HepG2 (cell line): ENCODE results near the gene RALY. TPM values are rescaled to one million over a fixed set of nuclear protein-coding genes. Genes with fewer than 3 reads are reported as not detected.
A peak's percentile ranks its signal among the peaks of the same experiment; 100 is the strongest.

Experiments used
- ARID3A ChIP-seq: IDR thresholded peaks from 2 replicates; pipeline ENCODE4 v1.6.1; 2012; ENCODE audit warnings: low read depth, low read length, improper control_type of control experiment
- HMGXB4 ChIP-seq, 2 experiments: sonication (generic) in 1 of 2; formaldehyde crosslinking in 1 of 2; IDR thresholded peaks; 2 replicates each; pipeline versions ENCODE4 v1.4.0 to v1.6.1; 2018 to 2020; ENCODE audit warnings: missing genetic modification reagents in 2 of 2, borderline replicate concordance in 1 of 2, low read depth in 1 of 2, mild to moderate bottlenecking in 1 of 2, missing biosample characterization in 1 of 2
- KLF16 ChIP-seq, 2 experiments: sonication (generic) in 1 of 2; formaldehyde crosslinking in 1 of 2; IDR thresholded peaks; 2 replicates each; pipeline versions ENCODE4 v1.6.1 to v1.8.0; 2016 to 2023; ENCODE audit warnings: missing genetic modification reagents in 2 of 2, missing compliant biosample characterization in 1 of 2
- NCOA2 ChIP-seq: sonication (generic); formaldehyde crosslinking; IDR thresholded peaks from 2 replicates; pipeline ENCODE4 v1.8.0; 2022; ENCODE audit warnings: inconsistent platforms
- NONO ChIP-seq, 2 experiments: fragments of 450-650 bp in 1 of 2; sonication (generic) in 1 of 2; formaldehyde crosslinking in 1 of 2; IDR thresholded peaks in 1 of 2; conservative IDR thresholded peaks in 1 of 2; 2 replicates each; pipeline versions ENCODE4 v1.6.1 to v1.8.0; 2017 to 2022; ENCODE audit warnings: mild to moderate bottlenecking in 1 of 2, missing genetic modification reagents in 1 of 2, moderate library complexity in 1 of 2
- NR1H2 ChIP-seq: sonication (generic); formaldehyde crosslinking; IDR thresholded peaks from 2 replicates; pipeline ENCODE4 v1.8.1; 2022; ENCODE audit warnings: low read depth, missing genetic modification reagents, borderline replicate concordance
- RORA ChIP-seq: sonication (generic); formaldehyde crosslinking; IDR thresholded peaks from 2 replicates; pipeline ENCODE4 v1.5.0; 2020; ENCODE audit warnings: mild to moderate bottlenecking, missing genetic modification reagents, moderate library complexity
- RXRB ChIP-seq: IDR thresholded peaks from 2 replicates; pipeline ENCODE4 v1.6.1; 2016; ENCODE audit warnings: borderline replicate concordance, missing genetic modification reagents, missing compliant biosample characterization
- STAG1 ChIP-seq: sonication (generic); formaldehyde crosslinking; IDR thresholded peaks from 2 replicates; pipeline ENCODE4 v1.4.0; 2020; ENCODE audit warnings: missing genetic modification reagents
- TSC22D2 ChIP-seq: sonication (generic); formaldehyde crosslinking; IDR thresholded peaks from 2 replicates; pipeline ENCODE4 v1.5.1; 2020; ENCODE audit warnings: missing genetic modification reagents, mild to moderate bottlenecking, borderline replicate concordance
- YY1 ChIP-seq: IDR thresholded peaks from 2 replicates; pipeline ENCODE4 v1.6.1; 2011; ENCODE audit warnings: low read length, low read depth, moderate library complexity, mild to moderate bottlenecking; ENCODE audit not compliant: insufficient read depth, insufficient replicate concordance
- ZBTB1 ChIP-seq: sonication (generic); formaldehyde crosslinking; IDR thresholded peaks from 2 replicates; pipeline ENCODE4 v1.4.0; 2020; ENCODE audit warnings: missing genetic modification reagents, borderline replicate concordance
- ZBTB37 ChIP-seq: sonication (generic); formaldehyde crosslinking; IDR thresholded peaks from 2 replicates; pipeline ENCODE4 v1.4.0; 2020; ENCODE audit warnings: mild to moderate bottlenecking, missing genetic modification reagents
- ZKSCAN5 ChIP-seq: sonication (generic); formaldehyde crosslinking; IDR thresholded peaks from 2 replicates; pipeline ENCODE4 v1.5.1; 2020; ENCODE audit warnings: mild to moderate bottlenecking, missing genetic modification reagents
- ZNF652 ChIP-seq: IDR thresholded peaks from 2 replicates; pipeline ENCODE4 v1.6.1; 2016; ENCODE audit warnings: low read depth, borderline replicate concordance
- ZNF703 ChIP-seq: sonication (generic); formaldehyde crosslinking; IDR thresholded peaks from 2 replicates; pipeline ENCODE4 v1.5.1; 2020; ENCODE audit warnings: missing genetic modification reagents, mild to moderate bottlenecking, moderate library complexity, borderline replicate concordance
- polyA plus RNA-seq, 8 experiments: library from polyadenylated mRNA; depleted of rRNA in 3 of 8; stranded (reverse) in 7 of 8; unstranded in 1 of 8; fragments of >200 nt; fragmentation: Illumina TruSeq in 4 of 8; extraction: Trizol in 4 of 8; gene quantifications; 2 replicates each; pipeline versions ENCODE4 v1.2.1 to v1.2.3, GENCODE V29; 2011 to 2016; ENCODE audit warnings: low read depth in 4 of 8, missing spikeins in 1 of 8, mixed read lengths in 1 of 8; ENCODE audit not compliant: insufficient read depth in 1 of 8
- total RNA-seq, 5 experiments: library from RNA; depleted of rRNA; stranded (reverse); fragments of >200 nt; fragmentation: Illumina TruSeq; extraction: Trizol; gene quantifications; 2 replicates each; pipeline ENCODE4 v1.2.3, GENCODE V29; 2016; ENCODE audit warnings: low read depth in 1 of 5
- TF ChIP-seq, protein P1 (sequence below): sonication (generic); formaldehyde crosslinking; IDR thresholded peaks from 2 replicates; pipeline ENCODE4 v1.4.0; 2020; ENCODE audit warnings: missing genetic modification reagents, borderline replicate concordance

Gene RALY
- total and polyA plus RNA-seq, 2 of the 13 experiments (the other 11 are each of a cell fraction or from before 2014, with no cell fraction given), result 178 to 186 TPM

- peak; percentile 81 for TF ChIP-seq STAG1
- TF ChIP-seq ZNF703 (CRISPR knock-in tag), result no peak
- TF ChIP-seq NONO (IDR thresholded peaks at IDR 0.05), result no peak
- no peak for TF ChIP-seq NONO (CRISPR knock-in tag; conservative IDR thresholded peaks at IDR 0.05)
- 0 out of 4 replicates have a peak, but pooled peaks of 1 of the 2 experiments have one; percentile 29 for TF ChIP-seq KLF16 (CRISPR knock-in tag; IDR thresholded peaks at IDR 0.05)
- 0 out of 2 replicates have a peak, but pooled peaks have one; percentile 18 for TF ChIP-seq RXRB
- no peak; the same call in 1 of the 2 replicates for TF ChIP-seq ZNF652
- TF ChIP-seq TSC22D2 (CRISPR knock-in tag), result no peak
- TF ChIP-seq ZBTB1 (CRISPR knock-in tag), result no peak
- TF ChIP-seq HMGXB4 (CRISPR knock-in tag; IDR thresholded peaks at IDR 0.05; ENCODE audit: borderline replicate concordance in 1 of 2, low read depth in 1 of 2), result 0 out of 4 replicates have a peak, but pooled peaks of 1 of the 2 experiments have one; percentile 36
- TF ChIP-seq RORA (CRISPR knock-in tag), result no peak
- TF ChIP-seq ARID3A, result 0 out of 2 replicates have a peak, but pooled peaks have one; percentile 30
- TF ChIP-seq ZKSCAN5 (CRISPR knock-in tag), result no peak
- no peak for TF ChIP-seq ZBTB37
- TF ChIP-seq YY1, result no peak
- TF ChIP-seq, protein P1, sequence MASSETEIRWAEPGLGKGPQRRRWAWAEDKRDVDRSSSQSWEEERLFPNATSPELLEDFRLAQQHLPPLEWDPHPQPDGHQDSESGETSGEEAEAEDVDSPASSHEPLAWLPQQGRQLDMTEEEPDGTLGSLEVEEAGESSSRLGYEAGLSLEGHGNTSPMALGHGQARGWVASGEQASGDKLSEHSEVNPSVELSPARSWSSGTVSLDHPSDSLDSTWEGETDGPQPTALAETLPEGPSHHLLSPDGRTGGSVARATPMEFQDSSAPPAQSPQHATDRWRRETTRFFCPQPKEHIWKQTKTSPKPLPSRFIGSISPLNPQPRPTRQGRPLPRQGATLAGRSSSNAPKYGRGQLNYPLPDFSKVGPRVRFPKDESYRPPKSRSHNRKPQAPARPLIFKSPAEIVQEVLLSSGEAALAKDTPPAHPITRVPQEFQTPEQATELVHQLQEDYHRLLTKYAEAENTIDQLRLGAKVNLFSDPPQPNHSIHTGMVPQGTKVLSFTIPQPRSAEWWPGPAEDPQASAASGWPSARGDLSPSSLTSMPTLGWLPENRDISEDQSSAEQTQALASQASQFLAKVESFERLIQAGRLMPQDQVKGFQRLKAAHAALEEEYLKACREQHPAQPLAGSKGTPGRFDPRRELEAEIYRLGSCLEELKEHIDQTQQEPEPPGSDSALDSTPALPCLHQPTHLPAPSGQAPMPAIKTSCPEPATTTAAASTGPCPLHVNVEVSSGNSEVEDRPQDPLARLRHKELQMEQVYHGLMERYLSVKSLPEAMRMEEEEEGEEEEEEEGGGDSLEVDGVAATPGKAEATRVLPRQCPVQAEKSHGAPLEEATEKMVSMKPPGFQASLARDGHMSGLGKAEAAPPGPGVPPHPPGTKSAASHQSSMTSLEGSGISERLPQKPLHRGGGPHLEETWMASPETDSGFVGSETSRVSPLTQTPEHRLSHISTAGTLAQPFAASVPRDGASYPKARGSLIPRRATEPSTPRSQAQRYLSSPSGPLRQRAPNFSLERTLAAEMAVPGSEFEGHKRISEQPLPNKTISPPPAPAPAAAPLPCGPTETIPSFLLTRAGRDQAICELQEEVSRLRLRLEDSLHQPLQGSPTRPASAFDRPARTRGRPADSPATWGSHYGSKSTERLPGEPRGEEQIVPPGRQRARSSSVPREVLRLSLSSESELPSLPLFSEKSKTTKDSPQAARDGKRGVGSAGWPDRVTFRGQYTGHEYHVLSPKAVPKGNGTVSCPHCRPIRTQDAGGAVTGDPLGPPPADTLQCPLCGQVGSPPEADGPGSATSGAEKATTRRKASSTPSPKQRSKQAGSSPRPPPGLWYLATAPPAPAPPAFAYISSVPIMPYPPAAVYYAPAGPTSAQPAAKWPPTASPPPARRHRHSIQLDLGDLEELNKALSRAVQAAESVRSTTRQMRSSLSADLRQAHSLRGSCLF (CRISPR knock-in tag), result no peak
- TF ChIP-seq NR1H2, result no peak
- TF ChIP-seq NCOA2 (CRISPR knock-in tag), result no peak
These were observed 28.6 kb downstream of the RALY start (continued) for GRCh38 chr20:34022151-34022838.
